Kidney (tissue), 14 donors: Measurements from ENCODE around the gene IGSF23. TPM values are rescaled to one million over a fixed set of nuclear protein-coding genes. Genes with fewer than 3 reads are reported as not detected.
"Not testable (repeated sequence)": the region's sequence is repeated elsewhere in the genome, so short reads cannot be mapped to it uniquely, and the experiment has no call there.

Experiments used
- DNase-seq, 5 donors: peaks; one replicate each; pipeline ENCODE4 v3.0.0-alpha.2; 2013 to 2020
- FAIRE-seq: peaks from 2 replicates; lab custom pipeline; 2012; peaks lifted over from hg19 to GRCh38; lab: Jason Lieb, UNC
- H3K27ac ChIP-seq, 2 donors: one replicate each; pipeline ENCODE4 v1.7.0; 2013; ENCODE audit warnings: low read depth in 2 of 2, low read length in 2 of 2, inconsistent platforms in 1 of 2
- H3K27me3 ChIP-seq: one replicate; pipeline ENCODE4 v1.7.1; 2013; ENCODE audit warnings: low read length, inconsistent platforms; ENCODE audit not compliant: control insufficient read depth, insufficient read depth
- H3K36me3 ChIP-seq, 3 donors: one replicate each; pipeline versions ENCODE4 v1.7.0 to v1.7.1; 2013; ENCODE audit warnings: low read length in 3 of 3, control low read depth in 1 of 3, inconsistent platforms in 1 of 3; ENCODE audit not compliant: insufficient read depth in 3 of 3, control insufficient read depth in 2 of 3
- H3K4me1 ChIP-seq, 3 donors: one replicate each; pipeline versions ENCODE4 v1.7.0 to v1.7.1; 2013; ENCODE audit warnings: low read length in 3 of 3, inconsistent platforms in 1 of 3, low read depth in 1 of 3; ENCODE audit not compliant: control insufficient read depth in 2 of 3, insufficient read depth in 2 of 3
- H3K4me3 ChIP-seq, 3 donors: one replicate each; pipeline versions ENCODE4 v1.7.0 to v1.8.1; 2013; ENCODE audit warnings: low read length in 3 of 3, control low read depth in 1 of 3, inconsistent platforms in 1 of 3
- H3K9ac ChIP-seq, 3 donors: one replicate each; pipeline versions ENCODE4 v1.7.0 to v1.7.1; 2013; ENCODE audit warnings: low read length in 3 of 3, control low read depth in 1 of 3, inconsistent platforms in 1 of 3
- H3K9me3 ChIP-seq, 3 donors: one replicate each; pipeline versions ENCODE4 v1.7.0 to v1.7.1; 2013; ENCODE audit warnings: low read length in 3 of 3, control low read depth in 1 of 3, inconsistent platforms in 1 of 3; ENCODE audit not compliant: control insufficient read depth in 2 of 3, insufficient read depth in 1 of 3
- intact Hi-C: fragments of 100-400 bp; cut with DNase I; formaldehyde crosslinking; loops from one replicate; pipeline ENCODE4 v1.11.1; 2022
- polyA plus RNA-seq: library from polyadenylated mRNA; stranded (reverse); fragments of 350-450 nt; fragmentation: Illumina TruSeq; extraction: RNeasy Lipid Tissue Mini Kit (QIAGEN cat#74804); gene quantifications from one replicate; pipeline ENCODE4 v1.2.3, GENCODE V29; 2014; ENCODE audit warnings: low read depth, low replicate concordance; ENCODE audit not compliant: insufficient read depth
- total RNA-seq: library from RNA; stranded (reverse); fragmentation: NEBNext Ultra II Directional; extraction: Animal tissue kit (Norgen Biotek cat#: 25700); gene quantifications from one replicate; pipeline ENCODE4 v1.2.1, GENCODE V29; 2021
- TF ChIP-seq, protein P1 (sequence below): IDR thresholded peaks from 3 replicates; pipeline ENCODE4 v1.5.1; 2012; ENCODE audit warnings: mild to moderate bottlenecking, moderate library complexity, borderline replicate concordance; ENCODE audit not compliant: insufficient read depth; ENCODE audit errors: extremely low read depth
- donor health status: control.
- donor health status: control.
- donor health status: control.
- donor health status: control.
- donor health status: control.
- donor health status: DM: yes; HTN: yes; CAD: no.
- donor health status: Normal renal cell carcinoma (clear cell type).

IGSF23 gene
- total and polyA plus RNA-seq, 2 donors from 2014 or later, result not detected

DNA sequence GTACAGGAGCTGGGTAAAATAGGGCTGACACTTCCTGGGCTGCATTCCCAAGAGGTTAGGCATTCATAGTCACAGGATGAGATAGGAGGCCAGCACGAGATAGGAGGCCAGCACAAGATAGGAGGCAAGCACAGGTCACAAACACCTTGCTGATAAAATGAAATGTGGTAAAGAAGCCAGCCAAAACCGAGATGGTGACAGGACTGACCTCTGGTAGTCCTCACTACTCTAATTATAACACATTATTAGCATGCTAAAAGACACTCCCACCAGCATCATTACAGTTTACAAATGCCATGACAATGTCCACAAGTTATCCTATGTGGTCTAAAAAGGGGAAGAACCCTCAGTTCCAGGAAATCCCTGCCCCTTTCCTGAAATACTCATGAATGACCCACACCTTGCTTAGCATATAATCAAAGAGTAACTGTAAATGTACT, 20.9 kb upstream of the IGSF23 start:
- Histone ChIP-seq H3K4me3 (no peak overlapping the region), H3K4me1 (peaks cover 0 to 3% (median 0%) of the 10 kb centered on the region in 3 donors), H3K9me3 (no peaks in the 10 kb centered on the region), H3K27ac (no peak overlapping the region), H3K9ac (no peak overlapping the region), H3K36me3 (no peaks in the 10 kb centered on the region), H3K27me3 (no peaks in the 10 kb centered on the region)
- TF ChIP-seq, protein P1, sequence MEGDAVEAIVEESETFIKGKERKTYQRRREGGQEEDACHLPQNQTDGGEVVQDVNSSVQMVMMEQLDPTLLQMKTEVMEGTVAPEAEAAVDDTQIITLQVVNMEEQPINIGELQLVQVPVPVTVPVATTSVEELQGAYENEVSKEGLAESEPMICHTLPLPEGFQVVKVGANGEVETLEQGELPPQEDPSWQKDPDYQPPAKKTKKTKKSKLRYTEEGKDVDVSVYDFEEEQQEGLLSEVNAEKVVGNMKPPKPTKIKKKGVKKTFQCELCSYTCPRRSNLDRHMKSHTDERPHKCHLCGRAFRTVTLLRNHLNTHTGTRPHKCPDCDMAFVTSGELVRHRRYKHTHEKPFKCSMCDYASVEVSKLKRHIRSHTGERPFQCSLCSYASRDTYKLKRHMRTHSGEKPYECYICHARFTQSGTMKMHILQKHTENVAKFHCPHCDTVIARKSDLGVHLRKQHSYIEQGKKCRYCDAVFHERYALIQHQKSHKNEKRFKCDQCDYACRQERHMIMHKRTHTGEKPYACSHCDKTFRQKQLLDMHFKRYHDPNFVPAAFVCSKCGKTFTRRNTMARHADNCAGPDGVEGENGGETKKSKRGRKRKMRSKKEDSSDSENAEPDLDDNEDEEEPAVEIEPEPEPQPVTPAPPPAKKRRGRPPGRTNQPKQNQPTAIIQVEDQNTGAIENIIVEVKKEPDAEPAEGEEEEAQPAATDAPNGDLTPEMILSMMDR, result no peak
- intact Hi-C loops, result no loop called here
- DNase-seq, result no peak
- no peak for FAIRE-seq

DNA sequence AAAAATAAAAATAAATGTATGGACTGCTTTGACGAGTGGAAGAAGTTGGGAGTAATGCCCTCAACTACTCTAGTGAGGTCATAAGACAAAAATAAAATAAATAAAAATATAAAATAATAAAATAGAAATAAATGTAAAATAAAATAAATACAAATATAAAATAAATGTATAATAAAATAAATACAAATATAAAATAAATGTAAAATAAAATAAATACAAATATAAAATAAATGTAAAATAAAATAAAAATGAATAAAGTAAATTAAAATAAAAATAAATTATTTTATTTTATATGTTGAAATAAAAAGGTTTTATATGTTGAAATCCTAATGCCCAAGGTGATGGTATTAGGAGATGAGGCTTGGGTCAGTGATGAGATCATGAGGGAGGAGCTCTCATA, 20.1 kb upstream of the IGSF23 start:
- peaks cover 0 to 3% (median 0%) of the 10 kb centered on the region in 3 donors for H3K4me1 ChIP-seq
- intact Hi-C loops, result no loop called here
- H3K27me3 ChIP-seq, result no peaks in the 10 kb centered on the region
- H3K4me3 ChIP-seq, result no peak overlapping the region
- H3K9ac ChIP-seq, result no peak overlapping the region
- DNase-seq, result no peak
- TF ChIP-seq, protein P1, result no peak
- FAIRE-seq, result peak; percentile 99
- no peaks in the 10 kb centered on the region for H3K9me3 ChIP-seq
- H3K36me3 ChIP-seq, result no peaks in the 10 kb centered on the region
- no peak overlapping the region for H3K27ac ChIP-seq

DNA sequence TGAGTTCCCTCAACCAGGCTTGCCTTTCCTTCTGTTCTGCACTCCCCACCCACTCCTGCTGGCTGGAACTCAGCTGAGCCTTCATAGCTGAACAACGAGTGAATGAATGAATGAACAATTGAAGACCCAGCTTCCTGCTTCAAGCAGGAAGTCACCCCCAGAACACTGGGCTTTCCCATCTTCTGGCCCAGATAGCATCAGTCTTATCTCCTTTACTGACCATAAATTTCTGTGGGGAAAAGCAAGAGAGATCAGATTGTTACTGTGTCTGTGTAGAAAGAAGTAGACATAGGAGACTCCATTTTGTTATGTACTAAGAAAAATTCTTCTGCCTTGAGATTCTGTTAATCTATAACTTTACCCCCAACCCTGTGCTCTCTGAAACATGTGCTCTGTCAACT, 19.5 kb upstream of the IGSF23 start:
- H3K27me3 ChIP-seq, H3K4me1 ChIP-seq, intact Hi-C loops, H3K4me3 ChIP-seq, H3K9me3 ChIP-seq, H3K36me3 ChIP-seq, DNase-seq, H3K27ac ChIP-seq, FAIRE-seq, H3K9ac ChIP-seq: not testable (repeated sequence)

DNA sequence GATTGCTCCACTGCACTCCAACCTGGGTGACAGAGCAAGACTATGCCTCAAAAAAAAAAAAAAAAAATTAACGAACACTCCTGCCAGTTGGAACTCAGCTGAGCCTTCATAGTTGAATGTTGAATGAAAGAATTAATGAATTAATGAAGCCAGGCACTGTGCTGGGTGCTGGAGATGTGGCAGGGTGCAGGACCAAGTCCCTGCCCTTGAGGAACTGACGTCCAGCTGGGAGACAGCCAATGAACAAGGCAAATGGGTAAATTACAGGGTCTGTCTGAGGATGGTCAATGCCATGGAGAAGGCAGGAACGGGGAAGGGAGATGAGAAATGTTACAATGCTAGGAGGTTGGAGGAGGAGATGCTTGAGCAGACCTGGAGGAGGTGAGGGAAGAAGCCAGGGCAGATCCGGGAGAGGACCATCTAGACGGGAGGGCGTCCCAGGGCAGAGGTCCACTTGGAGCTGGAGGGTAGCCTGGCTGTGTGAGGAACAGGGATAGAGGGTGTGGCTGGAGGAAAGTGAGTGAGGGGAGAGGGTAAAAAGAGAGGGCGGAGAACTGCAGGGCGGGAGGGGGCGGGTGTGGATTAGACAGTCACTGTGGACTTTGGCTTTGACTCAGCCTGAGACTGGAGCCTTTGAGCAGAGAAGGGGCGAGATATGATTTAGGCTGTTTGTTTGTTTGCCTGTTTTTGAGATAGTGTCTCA, 16.8 kb upstream of the IGSF23 start:
- Histone ChIP-seq H3K27me3 (no peaks in the 10 kb centered on the region), H3K4me3 (no peak overlapping the region), H3K36me3 (no peaks in the 10 kb centered on the region), H3K9me3 (no peaks in the 10 kb centered on the region), H3K9ac (no peak overlapping the region), H3K4me1 (peaks cover 0 to 3% (median 0%) of the 10 kb centered on the region in 3 donors), H3K27ac (no peak overlapping the region)
- no peak for DNase-seq
- TF ChIP-seq, protein P1, result no peak
- no peak for FAIRE-seq
- intact Hi-C loops, result no loop called here
